Pancreas (tissue), 10 donors: ENCODE results near the gene EHD1. TPM values are rescaled to one million over a fixed set of nuclear protein-coding genes. Genes with fewer than 3 reads are reported as not detected.

Experiments used
- ATAC-seq, 4 donors: fragments of 200-7000 bp; cut with Tn5 transposase; one replicate each; pipeline versions ENCODE4 v1.8.0 to v1.9.1; 2020; ENCODE audit warnings: mild to moderate bottlenecking in 4 of 4, moderate library complexity in 4 of 4
- DNase-seq, 6 donors: peaks; one replicate each; pipeline ENCODE4 v3.0.0-alpha.2; 2020
- FAIRE-seq: peaks from 2 replicates; lab custom pipeline; 2012; peaks lifted over from hg19 to GRCh38; lab: Jason Lieb, UNC
- H3K27ac ChIP-seq, 4 donors: fragments of 200-600 bp; sonication (generic); 1 replicate in 3 of 4; 2 replicates in 1 of 4; pipeline versions ENCODE4 v1.5.0 to v1.8.0; 2020
- H3K27me3 ChIP-seq, 4 donors: fragments of 200-600 bp; one replicate each; pipeline ENCODE4 v1.8.0; 2021
- H3K36me3 ChIP-seq, 3 donors: fragments of 200-600 bp; sonication (generic) in 1 of 3; one replicate each; pipeline versions ENCODE4 v1.5.0 to v1.8.0; 2020 to 2021
- H3K4me1 ChIP-seq, 3 donors: fragments of 200-600 bp; one replicate each; pipeline ENCODE4 v1.8.0; 2021
- H3K4me3 ChIP-seq, 4 donors: fragments of 200-600 bp; sonication (generic) in 2 of 4; one replicate each; pipeline versions ENCODE4 v1.5.0 to v1.8.0; 2020 to 2021
- H3K9me3 ChIP-seq, 4 donors: fragments of 200-600 bp; one replicate each; pipeline ENCODE4 v1.8.0; 2021
- WGBS, 2 donors: extraction: QIAGEN DNeasy Blood & Tissue Kit; methylation state at CpG; one replicate each; pipeline ENCODE4 v1.1.7; 2013; 5-methylcytosine and 5-hydroxymethylcytosine counted together
- intact Hi-C, 3 donors: fragments of 100-400 bp; cut with DNase I; formaldehyde crosslinking; loops; one replicate each; pipeline versions ENCODE4 v1.11.1 to v1.14.2; 2022
- polyA plus RNA-seq, 2 donors: library from polyadenylated mRNA; stranded (reverse); fragments of 200-250 nt; gene quantifications; one replicate each; pipeline ENCODE4 v1.2.3, GENCODE V29; 2013
- total RNA-seq, 6 donors: library from RNA; stranded (reverse); fragmentation: NEBNext Ultra II Directional in 4 of 6; extraction: Animal tissue kit (Norgen Biotek cat#: 25700) in 4 of 6; gene quantifications; one replicate each; pipeline versions ENCODE4 v1.2.1 to v1.2.4, GENCODE V29; 2021 to 2023
- TF ChIP-seq, protein P1 (sequence below), 4 donors: fragments of 200-600 bp; sonication (generic) in 3 of 4; IDR thresholded peaks; one replicate each; pipeline versions ENCODE4 v1.5.0 to v1.8.0; 2021; ENCODE audit warnings: antibody characterized with exemption in 4 of 4
- donor health status: healthy with polysubstance abuse.
- donor health status: DM: no; HTN: no; CAD: no; lungs with moderate emphysema.
- donor health status: DM: no; HTN: no; CAD: no.
- donor health status: control.
- donor health status: control.
- donor health status: Bipolar disorder and iron deficiency.
- donor health status: DM: yes; HTN: yes; CAD: no.
- donor health status: DM: no; HTN: no; CAD: no.
- donor health status: DM: no; HTN: no; CAD: no.
- donor health status: DM: yes; HTN: yes; CAD: no.

The EHD1 gene
- total and polyA plus RNA-seq, 8 donors: 10.1 to 22.1 (median 16.8) TPM

DNA sequence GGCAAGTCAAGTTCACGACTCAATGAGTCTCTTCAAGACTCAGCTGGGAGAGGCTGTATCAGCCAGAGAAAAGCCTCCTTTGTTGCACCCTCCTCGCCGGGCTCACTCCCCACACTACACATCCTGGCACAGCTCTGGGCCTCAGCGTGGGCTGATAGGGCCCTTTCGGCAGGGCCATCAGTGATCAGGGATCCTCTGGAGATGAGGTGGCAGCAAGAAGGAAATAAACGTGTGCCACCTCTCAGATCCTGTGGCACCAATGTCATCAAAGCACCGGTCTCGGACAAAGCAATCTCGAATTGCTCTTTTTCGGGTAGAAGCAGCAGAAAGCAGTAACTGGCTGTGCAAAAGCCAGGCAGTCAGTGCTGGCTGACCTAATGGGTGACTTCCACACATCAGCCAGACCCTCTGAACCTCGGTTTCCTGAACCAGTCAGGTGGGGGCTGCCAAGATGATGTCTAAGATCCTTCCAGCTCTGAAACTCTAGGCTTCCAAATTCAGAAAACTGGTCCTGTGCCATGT, 2.1 kb downstream of the EHD1 start:
- Histone ChIP-seq H3K36me3 (peaks cover 0 to 9% (median 0%) of the 10 kb centered on the region in 3 donors), H3K27ac (peak overlapping the region in 3 of 4 donors; percentile 1 to 67 (median 5)), H3K9me3 (no peaks in the 10 kb centered on the region), H3K4me3 (peak overlapping the region in 2 of 4 donors; percentile 65 to 97), H3K27me3 (no peaks in the 10 kb centered on the region), H3K4me1 (peaks cover 4 to 22% (median 18%) of the 10 kb centered on the region in 3 donors)
- ATAC-seq: no peak
- intact Hi-C loops: no loop called here
- no peak for FAIRE-seq
- 59 to 74% methylated on average over 11 of the region's 11 CpGs for WGBS, 2 donors
- TF ChIP-seq, protein P1, sequence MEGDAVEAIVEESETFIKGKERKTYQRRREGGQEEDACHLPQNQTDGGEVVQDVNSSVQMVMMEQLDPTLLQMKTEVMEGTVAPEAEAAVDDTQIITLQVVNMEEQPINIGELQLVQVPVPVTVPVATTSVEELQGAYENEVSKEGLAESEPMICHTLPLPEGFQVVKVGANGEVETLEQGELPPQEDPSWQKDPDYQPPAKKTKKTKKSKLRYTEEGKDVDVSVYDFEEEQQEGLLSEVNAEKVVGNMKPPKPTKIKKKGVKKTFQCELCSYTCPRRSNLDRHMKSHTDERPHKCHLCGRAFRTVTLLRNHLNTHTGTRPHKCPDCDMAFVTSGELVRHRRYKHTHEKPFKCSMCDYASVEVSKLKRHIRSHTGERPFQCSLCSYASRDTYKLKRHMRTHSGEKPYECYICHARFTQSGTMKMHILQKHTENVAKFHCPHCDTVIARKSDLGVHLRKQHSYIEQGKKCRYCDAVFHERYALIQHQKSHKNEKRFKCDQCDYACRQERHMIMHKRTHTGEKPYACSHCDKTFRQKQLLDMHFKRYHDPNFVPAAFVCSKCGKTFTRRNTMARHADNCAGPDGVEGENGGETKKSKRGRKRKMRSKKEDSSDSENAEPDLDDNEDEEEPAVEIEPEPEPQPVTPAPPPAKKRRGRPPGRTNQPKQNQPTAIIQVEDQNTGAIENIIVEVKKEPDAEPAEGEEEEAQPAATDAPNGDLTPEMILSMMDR (IDR thresholded peaks at IDR 0.05): no peak
- DNase-seq: no peak

DNA sequence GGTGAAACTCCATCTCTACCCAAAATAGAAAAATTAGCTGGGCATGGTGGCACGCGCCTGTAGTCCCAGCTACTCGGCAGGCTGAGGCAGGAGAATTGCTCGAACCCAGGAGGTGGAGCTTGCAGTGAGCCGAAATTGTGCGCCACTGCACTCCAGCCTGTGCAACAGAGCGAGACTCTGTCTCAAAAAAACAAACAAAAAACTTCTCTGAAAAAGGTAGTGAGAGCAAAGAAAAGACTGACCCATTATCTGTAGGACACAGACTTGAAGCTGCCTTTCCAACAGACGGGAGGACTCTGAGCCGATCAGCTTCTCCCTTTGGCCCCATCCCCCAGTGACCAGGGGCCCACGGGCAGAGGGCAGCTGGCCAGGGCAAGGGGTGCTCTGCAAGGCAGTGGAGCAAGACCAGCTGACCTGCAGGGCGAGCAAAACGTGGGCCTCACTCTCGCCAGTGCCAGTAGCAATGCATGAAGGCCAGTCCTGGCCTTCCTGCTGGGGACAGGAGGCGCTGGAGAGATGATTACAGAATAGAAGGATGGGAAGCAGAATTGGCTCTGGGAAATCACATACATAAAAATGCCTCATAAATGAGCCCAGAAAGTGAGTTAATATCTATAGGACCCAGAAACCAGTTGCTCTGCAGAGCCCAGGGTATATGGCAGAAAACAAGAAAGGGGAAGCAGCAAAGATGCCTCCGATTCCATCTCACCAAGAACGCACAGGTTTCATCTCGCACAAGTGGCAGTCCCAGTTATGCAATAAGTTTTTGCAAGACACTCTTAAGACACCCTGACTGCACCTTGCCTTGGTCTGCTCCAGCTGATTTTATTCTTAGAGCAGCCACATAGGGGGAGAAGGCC, 2.8 kb downstream of the EHD1 start:
- H3K27ac ChIP-seq: peak overlapping the region in 1 of 4 donors; percentile 1
- FAIRE-seq (no peak), DNase-seq (no peak), ATAC-seq (no peak)
- no peaks in the 10 kb centered on the region for H3K27me3 ChIP-seq
- H3K36me3 ChIP-seq: peaks cover 0 to 9% (median 0%) of the 10 kb centered on the region in 3 donors
- peak overlapping the region in 1 of 4 donors; percentile 97 for H3K4me3 ChIP-seq
- intact Hi-C loops: no loop called here
- peaks cover 4 to 22% (median 18%) of the 10 kb centered on the region in 3 donors for H3K4me1 ChIP-seq
- WGBS, 2 donors: 83 to 84% methylated on average over 17 of the region's 17 CpGs
- TF ChIP-seq, protein P1 (IDR thresholded peaks at IDR 0.05): no peak
- H3K9me3 ChIP-seq: no peaks in the 10 kb centered on the region

DNA sequence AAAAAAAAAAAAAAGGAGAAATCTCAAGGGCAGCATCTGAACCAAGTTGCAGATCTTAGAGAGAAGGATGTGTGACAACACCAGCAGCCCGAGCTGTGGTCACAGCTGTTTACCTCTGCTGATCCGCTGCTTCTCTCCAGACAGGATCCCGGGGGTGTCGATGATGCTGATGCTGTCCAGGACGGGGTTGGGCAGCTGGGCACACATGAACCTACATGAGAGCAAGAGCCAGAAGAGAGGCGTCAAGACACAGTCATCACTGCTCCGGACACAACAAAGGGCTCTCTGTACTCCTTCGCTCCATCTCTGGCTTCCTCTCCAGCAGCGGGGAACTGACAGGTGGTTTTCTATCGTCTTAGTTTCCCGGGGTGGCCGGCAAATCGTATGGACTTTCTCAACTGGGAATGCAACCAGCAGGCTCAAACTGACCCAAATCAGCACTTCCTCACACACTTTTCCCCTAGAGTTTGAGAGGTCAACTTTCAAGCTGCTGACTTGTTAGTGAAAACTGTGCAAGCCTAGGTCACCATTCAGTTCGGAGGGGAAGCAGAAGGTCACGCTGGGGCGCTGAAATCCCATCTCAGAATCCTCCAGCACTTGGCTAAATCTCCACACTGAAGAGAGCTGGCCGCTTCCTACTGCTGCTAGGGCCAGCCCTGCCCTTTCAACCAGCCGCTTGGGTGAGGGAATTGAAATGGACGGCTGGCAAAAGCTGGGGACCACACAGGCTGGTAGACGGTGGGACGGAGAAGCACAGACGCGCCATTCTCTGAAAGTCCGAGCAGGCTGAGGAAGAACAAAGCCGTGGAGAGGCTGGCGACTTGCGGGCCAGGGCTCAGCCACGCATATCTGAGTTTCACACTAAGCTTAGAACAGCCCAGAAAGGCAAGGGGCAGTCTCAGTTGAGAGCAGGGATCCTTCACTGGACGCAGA, 3.8 kb downstream of the EHD1 start:
- no peak overlapping the region for H3K27ac ChIP-seq

DNA sequence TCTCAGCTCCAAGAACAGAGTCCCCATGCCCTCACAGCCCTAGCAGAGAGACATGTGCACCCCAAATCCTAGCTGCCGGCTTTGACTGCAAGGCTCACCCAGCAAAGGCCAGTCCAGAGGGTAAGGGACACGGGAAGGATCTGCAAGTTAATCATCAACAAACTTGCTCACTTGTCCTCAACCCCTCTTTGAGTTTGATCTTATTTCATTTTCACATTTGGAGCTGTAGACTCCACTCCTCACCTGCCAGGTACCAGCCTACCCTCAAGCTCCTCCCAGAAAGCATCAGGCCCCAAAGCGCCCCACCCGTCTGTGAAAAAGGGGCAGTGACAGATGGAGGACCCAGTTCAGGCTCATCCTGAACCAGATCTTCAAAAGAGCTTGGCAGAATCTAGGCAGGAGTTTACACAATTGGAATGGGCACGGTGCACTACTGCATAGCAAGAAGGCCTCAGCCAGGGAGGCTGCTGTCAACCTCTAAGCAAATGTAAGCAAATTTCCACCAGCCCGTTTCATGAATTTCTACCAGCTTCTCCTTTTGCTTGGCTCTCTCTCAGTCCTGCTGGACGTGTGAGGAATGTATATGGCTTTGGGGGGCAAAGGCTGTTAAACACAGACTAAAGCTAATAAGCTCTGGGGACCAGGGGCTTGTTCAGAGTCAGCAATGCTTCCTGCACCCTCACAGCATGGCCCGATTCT, 5.5 kb downstream of the EHD1 start:
- ATAC-seq: no peak
- FAIRE-seq: no peak
- intact Hi-C loops: no loop called here
- peaks cover 4 to 19% (median 12%) of the 10 kb centered on the region in 3 donors for H3K4me1 ChIP-seq
- H3K9me3 ChIP-seq: no peaks in the 10 kb centered on the region
- peaks cover 0 to 9% (median 0%) of the 10 kb centered on the region in 3 donors for H3K36me3 ChIP-seq
- no peak for DNase-seq
- no peaks in the 10 kb centered on the region for H3K27me3 ChIP-seq
- TF ChIP-seq, protein P1 (IDR thresholded peaks at IDR 0.05): no peak
- H3K4me3 ChIP-seq: no peak overlapping the region
- no peak overlapping the region for H3K27ac ChIP-seq
- 78 to 79% methylated on average over 8 of the region's 8 CpGs for WGBS, 2 donors

More for the DNA sequence above, 3.8 kb downstream of the EHD1 start:
- TF ChIP-seq, protein P1 (IDR thresholded peaks at IDR 0.05): no peak
- Histone ChIP-seq H3K4me3 (no peak overlapping the region), H3K36me3 (peaks cover 0 to 9% (median 0%) of the 10 kb centered on the region in 3 donors), H3K27me3 (no peaks in the 10 kb centered on the region), H3K9me3 (no peaks in the 10 kb centered on the region), H3K4me1 (peaks cover 4 to 20% (median 16%) of the 10 kb centered on the region in 3 donors)
- intact Hi-C loops: no loop called here
- 89 to 91% methylated on average over 29 of the region's 29 CpGs for WGBS, 2 donors
- ATAC-seq: no peak
- DNase-seq: no peak
- FAIRE-seq: no peak
